Stromal cell of bone marrow (primary cell): ENCODE results near the gene SLC16A13.
"Not testable (repeated sequence)": the region's sequence is repeated elsewhere in the genome, so short reads cannot be mapped to it uniquely, and the experiment has no call there.

Experiments
- DNase-seq: peaks from one replicate; pipeline ENCODE4 v3.0.0-alpha.2; 2012; ENCODE audit warnings: low read depth

Gene SLC16A13

DNA sequence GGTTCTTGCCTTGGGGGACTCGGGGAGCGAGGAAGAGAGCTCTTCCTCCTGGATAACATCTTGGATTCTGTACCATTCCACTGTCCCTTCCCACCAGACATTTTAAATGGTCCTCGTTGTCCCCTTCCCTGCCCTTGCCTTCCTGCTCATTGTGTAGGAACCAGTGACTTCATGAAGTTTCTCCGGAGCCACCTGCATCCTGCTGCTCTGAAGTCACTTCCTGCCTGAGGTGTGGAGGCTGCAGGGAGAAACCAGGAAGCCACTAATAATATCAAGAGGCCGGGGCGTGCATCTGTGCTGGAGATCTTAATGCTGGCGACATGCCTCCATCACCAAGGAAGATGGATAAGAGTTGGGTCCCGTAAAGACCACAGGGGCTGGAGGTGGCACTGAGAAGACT lies 6.2 kb upstream of the SLC16A13 start:
- no peak for DNase-seq

DNA sequence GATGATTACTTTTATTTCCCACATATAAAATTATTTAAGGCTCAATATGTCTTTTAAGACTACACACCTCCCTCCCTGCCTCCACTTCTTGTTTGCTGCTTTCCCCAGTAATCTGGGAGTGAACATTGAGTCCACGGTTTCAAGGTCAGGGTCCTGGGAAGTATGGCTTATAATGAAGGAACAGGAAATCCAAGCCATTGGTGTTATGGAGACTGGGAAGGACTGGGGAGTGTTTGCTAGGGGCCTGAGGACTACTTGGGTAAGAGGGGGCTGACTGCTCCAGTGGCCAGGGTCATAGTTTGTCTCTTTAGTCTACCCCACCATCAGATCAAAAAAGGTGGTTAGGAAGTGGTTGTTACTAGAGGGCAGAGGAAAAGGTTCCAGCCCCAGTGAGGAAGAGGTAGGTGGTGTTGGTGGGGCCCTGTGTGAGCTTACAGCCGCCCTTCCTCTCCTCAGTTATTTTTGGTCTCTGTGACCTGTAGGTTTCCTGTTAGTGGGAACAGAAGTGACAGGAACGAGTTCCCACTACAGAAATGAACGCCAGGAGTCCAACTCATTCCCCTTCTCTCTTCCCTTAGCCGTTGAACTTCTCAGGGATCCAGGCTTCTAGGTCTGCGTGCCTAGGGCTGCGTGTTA lies 742 bp upstream of the SLC16A13 start:
- DNase-seq, result no peak

DNA sequence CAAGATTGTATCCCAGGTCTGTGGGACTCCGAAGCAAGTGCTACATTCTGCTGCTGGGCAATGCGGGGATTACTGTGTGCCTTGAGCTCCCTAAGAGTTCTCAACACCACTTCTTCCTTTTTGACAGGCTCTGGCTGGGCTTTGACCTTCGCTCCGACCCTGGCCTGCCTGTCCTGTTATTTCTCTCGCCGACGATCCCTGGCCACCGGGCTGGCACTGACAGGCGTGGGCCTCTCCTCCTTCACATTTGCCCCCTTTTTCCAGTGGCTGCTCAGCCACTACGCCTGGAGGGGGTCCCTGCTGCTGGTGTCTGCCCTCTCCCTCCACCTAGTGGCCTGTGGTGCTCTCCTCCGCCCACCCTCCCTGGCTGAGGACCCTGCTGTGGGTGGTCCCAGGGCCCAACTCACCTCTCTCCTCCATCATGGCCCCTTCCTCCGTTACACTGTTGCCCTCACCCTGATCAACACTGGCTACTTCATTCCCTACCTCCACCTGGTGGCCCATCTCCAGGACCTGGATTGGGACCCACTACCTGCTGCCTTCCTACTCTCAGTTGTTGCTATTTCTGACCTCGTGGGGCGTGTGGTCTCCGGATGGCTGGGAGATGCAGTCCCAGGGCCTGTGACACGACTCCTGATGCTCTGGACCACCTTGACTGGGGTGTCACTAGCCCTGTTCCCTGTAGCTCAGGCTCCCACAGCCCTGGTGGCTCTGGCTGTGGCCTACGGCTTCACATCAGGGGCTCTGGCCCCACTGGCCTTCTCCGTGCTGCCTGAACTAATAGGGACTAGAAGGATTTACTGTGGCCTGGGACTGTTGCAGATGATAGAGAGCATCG lies 2.4 kb downstream of the SLC16A13 start:
- no peak for DNase-seq

GRCh38 chr17:7039832-7040231 lies 4.0 kb downstream of the SLC16A13 start:
- no peak for DNase-seq

GRCh38 chr17:7041607-7042500 lies 6.0 kb downstream of the SLC16A13 start:
- DNase-seq, result no peak

- DNase-seq, result no peak
These were observed 6.8 kb downstream of the SLC16A13 start for GRCh38 chr17:7042501-7043181.

- no peak for DNase-seq
These were observed 7.3 kb downstream of the SLC16A13 start for GRCh38 chr17:7043182-7043496.

GRCh38 chr17:7043497-7044198 lies 7.8 kb downstream of the SLC16A13 start, which contains the start of gene SLC16A11:
TSS of gene SLC16A11 (minus strand) at chr17:7044092. CDS start at chr17:7043513, 579 bp downstream.
- no peak for DNase-seq

DNA sequence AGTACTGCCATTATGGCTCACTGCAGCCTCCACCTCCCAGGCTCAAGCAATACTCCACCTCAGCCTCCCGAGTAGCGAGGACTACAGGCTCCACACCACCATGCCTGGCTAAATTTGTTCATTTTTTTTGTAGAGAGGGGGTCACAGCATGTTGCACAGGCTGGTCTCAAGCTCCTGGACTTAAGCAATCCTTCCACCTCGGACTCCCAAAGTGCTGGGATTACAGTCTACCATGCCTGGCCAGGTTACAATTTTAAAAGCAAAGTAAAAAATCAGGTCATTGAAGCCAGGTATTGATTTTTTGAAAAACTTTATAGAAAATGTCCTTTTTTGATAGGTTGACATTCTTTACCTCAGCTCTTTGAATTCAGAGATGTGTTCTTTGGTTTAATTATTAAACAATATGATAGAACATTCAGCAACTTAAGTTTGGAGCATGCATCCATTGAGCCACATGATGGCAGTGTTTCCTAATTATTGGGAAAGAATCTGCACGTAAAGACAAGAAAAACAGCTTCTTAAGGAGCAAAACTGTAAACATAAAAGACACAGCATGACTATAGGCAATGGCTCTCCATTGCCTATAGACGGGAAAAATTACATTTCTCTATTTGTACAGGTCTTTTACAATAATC lies 9.8 kb downstream of the SLC16A13 start:
- peak; percentile 55 for DNase-seq

- no peak for DNase-seq
These were observed 10.4 kb downstream of the SLC16A13 start for GRCh38 chr17:7046127-7046724.

DNA sequence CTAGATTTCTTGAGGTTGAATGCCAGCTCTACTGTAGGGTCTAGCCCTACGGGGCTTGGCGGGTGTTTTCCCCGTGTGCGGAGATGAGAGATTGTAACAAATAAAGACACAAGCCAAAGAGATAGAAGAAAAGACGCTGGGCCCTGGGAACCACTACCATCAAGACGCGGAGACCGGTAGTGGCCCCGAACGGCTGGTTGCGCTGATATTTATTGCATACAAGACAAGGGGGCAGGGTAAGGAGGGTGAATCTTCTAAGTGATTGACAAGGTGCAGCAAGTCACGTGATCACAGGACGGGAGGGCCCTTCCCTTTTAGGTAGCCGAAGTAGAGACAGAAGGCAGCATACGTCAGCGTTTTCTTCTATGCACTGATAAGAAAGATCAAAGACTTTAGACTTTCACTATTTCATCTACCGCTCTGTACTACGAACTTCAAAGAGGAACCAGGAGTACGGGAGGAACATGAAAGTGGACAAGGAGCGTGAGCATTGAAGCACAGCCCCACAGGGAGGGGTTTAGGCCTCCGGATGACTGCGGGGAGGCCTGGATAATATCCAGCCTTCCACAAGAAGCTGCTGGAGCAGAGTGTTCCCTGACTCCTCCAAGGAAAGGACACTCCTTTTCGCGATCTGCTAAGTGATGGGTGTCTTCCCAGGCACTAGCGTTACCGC lies 11.0 kb downstream of the SLC16A13 start:
- DNase-seq, result not testable (repeated sequence)

DNA sequence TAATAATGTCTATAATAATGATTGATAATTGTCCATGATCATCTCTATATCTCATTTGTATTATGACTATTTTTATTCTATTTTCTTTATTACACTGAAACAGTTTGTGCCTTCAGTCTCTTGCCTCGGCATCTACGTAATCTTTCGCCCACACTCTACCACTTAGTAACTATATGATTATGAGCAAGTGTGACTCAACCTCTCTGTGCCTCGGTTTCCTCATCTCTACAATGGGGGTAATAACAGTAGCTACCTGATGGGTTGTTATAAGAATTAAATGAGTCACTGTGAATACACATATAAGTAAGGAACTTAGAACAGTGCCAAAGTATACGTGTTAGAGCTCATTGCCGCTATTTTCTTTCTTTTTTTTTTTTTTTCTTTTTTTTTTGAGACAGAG lies 11.8 kb downstream of the SLC16A13 start:
- DNase-seq, result no peak

DNA sequence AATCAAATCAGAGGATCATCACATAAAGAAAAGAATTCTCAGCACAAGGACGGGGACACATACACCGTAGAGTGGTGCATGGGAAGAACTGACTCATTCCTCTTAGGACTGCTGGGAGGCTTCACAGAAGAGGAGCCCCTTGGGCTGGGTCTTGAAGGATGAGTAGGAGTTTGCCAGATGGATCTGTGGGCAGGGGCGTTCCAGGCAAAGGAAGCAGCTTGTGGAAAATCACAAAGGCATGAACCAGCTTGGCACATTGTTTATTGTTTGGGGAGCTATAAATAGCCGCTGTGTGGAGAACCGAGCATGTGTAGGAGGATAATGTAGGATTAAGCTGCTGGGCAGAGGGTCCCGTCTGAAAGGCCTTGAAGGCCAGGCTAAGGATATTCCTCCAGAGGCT lies 13.2 kb downstream of the SLC16A13 start:
- DNase-seq, result no peak

DNA sequence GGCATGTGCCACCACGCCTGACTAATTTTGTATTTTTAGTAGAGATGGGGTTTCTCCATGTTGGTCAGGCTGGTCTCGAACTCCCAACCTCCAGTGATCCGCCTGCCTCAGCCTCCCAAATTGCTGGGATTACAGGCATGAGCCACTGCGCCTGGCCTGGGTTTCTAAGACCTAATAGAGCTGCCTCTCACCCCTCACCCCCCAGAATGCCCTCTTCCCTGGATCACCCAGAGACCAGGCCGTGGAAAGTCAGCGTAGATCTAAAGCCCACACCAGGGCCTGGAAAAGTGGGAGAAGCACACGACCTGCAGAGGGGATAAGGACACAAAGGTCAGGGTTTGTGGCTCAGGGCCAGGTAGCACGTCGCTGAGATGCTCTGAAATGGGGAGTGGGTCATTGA lies 14.8 kb downstream of the SLC16A13 start:
- not testable (repeated sequence) for DNase-seq

DNA sequence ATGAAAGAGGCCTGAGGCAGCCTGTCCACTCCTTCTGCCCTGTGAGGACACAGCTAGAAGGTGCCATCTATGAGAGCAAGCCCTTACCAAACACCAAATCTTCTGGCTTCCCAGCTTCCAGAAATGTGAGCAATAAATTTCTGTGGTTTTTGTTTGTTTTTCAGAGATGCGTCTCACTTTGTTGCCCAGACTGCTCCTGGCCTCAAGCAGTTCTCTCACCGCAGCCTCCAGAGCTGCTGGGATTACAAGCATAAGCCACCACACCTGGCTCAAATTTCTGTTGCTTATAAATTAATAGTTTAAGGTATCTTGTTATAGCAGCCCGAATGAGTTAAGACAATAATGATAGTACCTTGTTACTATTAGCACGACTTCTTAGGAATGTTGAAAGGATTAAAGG lies 20.6 kb downstream of the SLC16A13 start:
- DNase-seq, result no peak

DNA sequence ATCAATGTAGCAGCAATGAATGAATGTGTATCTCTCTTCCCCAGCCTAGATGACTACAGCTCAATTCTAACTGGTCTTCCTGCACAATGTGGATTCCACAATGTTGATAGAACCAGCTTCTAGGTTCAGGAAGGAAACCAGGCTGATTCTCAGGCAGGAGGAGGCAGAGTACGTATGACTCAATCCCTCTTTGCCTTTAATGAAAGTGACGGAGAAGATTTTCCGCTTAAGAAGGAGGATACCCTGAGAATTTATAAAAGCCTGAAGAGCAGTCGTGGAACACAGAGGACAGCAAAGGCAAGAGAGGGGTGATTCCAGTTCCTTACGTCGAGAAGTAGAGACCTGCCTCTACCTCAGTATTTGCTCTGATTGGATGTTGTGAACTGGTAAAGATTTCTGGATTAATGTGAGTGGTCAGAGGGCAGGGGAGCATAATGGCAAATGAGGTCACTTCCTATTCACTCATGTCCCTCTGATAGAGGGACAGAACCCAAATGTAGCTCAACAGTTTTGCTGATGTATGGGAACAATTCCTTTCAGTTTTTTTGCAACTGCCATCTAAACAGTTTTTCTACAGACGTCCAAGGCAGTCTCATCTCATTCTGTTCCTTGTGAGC lies 23.1 kb downstream of the SLC16A13 start:
- no peak for DNase-seq

- DNase-seq, result peak; percentile 43
These were observed 24.5 kb downstream of the SLC16A13 start for GRCh38 chr17:7060165-7060891.

- no peak for DNase-seq
These were observed 27.8 kb downstream of the SLC16A13 start for GRCh38 chr17:7063518-7064094.
